ENCODE data around the gene ESR2.
A peak's percentile ranks its signal among the peaks of the same experiment; 100 is the strongest.

DNA sequence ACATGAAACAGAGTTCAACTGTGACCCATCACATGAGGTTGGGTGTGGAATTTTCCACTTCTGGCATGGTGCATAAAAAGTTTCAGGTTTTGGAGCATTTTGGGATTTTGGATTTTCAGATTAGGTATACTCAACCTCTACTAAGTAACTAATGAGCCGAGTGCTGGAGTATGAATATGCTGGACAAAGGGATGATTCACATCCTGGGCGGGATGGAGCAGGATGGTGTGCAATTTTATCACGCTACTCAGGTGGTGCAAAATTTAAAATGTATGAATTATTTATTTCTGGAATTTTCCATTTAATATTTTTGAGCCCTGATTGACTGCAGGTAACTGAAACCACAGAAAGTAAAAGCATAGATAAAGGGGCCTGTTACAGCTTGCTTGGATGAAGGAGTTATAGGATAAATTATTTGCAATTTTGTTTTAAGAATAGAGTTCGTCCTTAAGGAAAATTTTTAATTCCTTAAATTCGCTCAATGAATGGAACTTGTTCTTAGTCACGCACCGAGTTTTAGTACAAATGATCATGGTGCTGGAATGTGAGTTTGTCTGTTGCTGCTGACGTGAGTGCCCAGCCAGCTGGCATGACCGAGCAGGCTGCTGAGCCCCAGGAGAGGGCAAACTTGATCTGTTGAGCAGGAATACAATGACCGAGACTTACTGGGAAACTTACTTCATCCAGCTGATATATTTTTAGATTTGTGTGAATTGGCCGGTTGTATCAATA lies 176.3 kb downstream of the ESR2 start:
- no peak for TF ChIP-seq TAF1 (conservative IDR thresholded peaks at IDR 0.05)
- no peak for TF ChIP-seq CTCF (IDR thresholded peaks at IDR 0.05; ENCODE audit: low read depth, low read length, missing input control)
- TF ChIP-seq, protein P1, sequence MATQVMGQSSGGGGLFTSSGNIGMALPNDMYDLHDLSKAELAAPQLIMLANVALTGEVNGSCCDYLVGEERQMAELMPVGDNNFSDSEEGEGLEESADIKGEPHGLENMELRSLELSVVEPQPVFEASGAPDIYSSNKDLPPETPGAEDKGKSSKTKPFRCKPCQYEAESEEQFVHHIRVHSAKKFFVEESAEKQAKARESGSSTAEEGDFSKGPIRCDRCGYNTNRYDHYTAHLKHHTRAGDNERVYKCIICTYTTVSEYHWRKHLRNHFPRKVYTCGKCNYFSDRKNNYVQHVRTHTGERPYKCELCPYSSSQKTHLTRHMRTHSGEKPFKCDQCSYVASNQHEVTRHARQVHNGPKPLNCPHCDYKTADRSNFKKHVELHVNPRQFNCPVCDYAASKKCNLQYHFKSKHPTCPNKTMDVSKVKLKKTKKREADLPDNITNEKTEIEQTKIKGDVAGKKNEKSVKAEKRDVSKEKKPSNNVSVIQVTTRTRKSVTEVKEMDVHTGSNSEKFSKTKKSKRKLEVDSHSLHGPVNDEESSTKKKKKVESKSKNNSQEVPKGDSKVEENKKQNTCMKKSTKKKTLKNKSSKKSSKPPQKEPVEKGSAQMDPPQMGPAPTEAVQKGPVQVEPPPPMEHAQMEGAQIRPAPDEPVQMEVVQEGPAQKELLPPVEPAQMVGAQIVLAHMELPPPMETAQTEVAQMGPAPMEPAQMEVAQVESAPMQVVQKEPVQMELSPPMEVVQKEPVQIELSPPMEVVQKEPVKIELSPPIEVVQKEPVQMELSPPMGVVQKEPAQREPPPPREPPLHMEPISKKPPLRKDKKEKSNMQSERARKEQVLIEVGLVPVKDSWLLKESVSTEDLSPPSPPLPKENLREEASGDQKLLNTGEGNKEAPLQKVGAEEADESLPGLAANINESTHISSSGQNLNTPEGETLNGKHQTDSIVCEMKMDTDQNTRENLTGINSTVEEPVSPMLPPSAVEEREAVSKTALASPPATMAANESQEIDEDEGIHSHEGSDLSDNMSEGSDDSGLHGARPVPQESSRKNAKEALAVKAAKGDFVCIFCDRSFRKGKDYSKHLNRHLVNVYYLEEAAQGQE (IDR thresholded peaks at IDR 0.05), result peak; percentile 54
- TF ChIP-seq RAD21 (IDR thresholded peaks at IDR 0.05), result peak; percentile 33 to 51

All from liver (tissue), 3 donors.